Vagina (tissue), 2 donors: ENCODE measurements around the gene ARMC3.

ENCODE experiments used
- CTCF ChIP-seq, 3 experiments: fragments of 450-650 bp in 2 of 3; fragments of 200-600 bp in 1 of 3; sonication (generic) in 1 of 3; IDR thresholded peaks; one replicate each; pipeline ENCODE4 v1.5.1; 2017 to 2019; ENCODE audit warnings: antibody characterized with exemption in 3 of 3, mild to moderate bottlenecking in 2 of 3, moderate library complexity in 2 of 3
- POLR2AphosphoS5 ChIP-seq, 2 donors: sonication (generic); formaldehyde crosslinking; IDR thresholded peaks; one replicate each; pipeline ENCODE4 v1.9.0; 2017; ENCODE audit warnings: antibody characterized with exemption in 2 of 2, mild to moderate bottlenecking in 2 of 2, low read depth in 1 of 2; ENCODE audit not compliant: insufficient read depth in 1 of 2

DNA sequence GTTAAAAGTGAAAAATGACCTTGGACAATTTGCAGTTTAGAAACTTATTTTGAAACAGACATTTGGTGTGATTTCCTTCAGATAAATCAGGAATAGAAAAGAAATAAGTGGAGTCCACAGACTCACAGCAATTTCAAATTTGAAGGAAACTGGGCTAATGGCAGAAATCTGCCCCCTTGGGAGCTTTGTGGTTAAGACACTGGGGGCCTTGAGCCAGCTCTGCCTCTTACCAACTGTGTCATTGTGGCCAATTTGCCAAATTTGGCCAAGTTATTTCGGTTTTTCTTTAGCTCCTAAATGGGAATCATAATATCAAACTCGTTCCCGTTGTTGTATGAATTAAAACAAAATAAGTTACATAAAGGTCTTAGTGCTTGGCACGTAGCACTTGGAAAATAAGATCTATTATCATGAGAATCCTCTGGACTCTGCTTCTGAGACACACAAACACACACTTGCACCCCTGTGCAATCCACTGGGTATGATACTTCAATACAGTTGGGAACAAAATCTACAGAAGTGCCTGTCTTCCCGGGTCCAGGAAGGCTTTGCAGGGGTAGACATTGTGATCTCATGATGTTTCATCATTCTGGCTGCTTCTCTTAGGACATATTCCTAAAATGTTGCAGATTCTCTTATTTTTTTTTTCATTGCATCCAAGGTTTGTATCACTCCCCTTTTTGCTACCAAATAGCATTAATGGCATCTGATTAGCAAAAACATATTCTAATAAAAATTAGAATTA is 4.9 kb downstream of the ARMC3 start:
- no peak for TF ChIP-seq CTCF (IDR thresholded peaks at IDR 0.05)
- no peak for TF ChIP-seq POLR2AphosphoS5 (IDR thresholded peaks at IDR 0.05; ENCODE audit: insufficient read depth in 1 of 2, low read depth in 1 of 2)
